Cerebellar nuclear complex (tissue), 1 donor: ENCODE measurements around the gene TINAG.

Experiments used
- DNase-seq, 2 experiments: peaks; one replicate each; lab custom pipeline; 2025; lab: John Stamatoyannopoulos, UW

The TINAG gene, protein sequence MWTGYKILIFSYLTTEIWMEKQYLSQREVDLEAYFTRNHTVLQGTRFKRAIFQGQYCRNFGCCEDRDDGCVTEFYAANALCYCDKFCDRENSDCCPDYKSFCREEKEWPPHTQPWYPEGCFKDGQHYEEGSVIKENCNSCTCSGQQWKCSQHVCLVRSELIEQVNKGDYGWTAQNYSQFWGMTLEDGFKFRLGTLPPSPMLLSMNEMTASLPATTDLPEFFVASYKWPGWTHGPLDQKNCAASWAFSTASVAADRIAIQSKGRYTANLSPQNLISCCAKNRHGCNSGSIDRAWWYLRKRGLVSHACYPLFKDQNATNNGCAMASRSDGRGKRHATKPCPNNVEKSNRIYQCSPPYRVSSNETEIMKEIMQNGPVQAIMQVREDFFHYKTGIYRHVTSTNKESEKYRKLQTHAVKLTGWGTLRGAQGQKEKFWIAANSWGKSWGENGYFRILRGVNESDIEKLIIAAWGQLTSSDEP

DNA sequence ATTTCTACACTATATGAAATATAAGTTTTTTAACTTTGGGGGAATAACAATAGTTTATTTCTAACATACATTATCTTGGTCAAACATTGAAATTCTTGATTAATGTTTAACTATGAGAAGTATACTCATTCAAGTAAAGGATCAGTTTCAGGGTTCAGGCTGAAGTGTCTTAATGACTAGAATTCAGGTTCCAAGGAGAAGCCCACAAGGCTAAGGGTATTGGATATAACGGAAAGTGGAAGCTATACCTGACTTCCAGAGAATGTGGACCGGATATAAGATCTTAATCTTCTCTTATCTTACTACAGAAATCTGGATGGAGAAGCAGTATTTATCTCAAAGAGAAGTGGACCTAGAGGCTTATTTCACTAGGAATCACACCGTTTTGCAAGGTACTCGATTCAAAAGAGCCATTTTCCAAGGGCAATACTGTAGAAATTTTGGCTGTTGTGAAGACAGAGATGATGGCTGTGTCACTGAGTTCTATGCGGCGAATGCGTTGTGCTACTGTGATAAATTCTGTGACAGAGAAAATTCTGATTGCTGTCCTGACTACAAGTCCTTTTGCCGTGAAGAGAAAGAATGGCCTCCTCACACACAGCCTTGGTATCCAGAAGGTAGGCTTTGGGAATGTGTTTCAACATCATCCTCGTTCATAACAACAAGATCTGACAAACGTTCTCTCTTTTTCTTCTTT is at the start of gene TINAG:
Gene TINAG, plus strand, starts transcription at position 153 of the 697 bp plus-strand sequence. Its CDS starts 110 bp downstream, at position 263.
- DNase-seq, result no peak

DNA sequence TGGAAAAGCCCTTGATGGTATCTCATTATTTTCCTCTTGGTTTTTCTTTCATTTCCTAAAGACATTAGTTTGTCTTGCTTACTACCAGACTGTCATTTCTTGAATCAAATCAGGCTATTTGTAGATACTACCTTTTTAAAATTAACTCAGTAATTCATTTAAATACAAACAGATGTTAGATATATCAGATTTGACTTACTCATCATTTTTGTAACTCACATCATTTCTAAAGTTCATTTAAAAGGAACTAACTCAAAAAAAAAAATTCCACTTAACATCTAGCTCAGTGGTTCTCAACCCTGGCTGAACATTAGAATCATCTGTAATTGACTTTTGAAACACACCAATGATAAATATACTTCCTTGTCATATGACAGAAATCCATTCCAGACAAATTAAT is 48.2 kb upstream of the TINAG start:
- DNase-seq, result no peak

DNA sequence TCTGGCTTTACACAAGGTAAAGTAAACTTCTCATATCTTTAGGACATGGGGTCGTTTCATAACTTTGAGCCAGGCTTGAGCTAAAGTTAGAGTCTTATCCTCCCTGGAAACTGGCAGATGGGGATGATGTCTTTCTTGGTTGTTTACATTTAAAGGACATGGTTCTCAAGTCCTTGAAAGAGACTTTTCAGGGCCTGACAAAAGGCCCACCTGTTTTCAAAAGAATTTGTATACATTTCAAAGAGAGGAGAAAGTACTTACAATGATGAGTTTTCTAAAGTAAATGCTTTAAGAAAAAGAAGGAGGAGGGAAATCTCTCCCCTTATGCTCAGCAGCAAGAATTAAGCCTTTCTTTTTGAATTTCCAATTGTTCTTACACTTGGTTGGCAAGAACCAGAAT is 45.7 kb upstream of the TINAG start:
- DNase-seq, result no peak

DNA sequence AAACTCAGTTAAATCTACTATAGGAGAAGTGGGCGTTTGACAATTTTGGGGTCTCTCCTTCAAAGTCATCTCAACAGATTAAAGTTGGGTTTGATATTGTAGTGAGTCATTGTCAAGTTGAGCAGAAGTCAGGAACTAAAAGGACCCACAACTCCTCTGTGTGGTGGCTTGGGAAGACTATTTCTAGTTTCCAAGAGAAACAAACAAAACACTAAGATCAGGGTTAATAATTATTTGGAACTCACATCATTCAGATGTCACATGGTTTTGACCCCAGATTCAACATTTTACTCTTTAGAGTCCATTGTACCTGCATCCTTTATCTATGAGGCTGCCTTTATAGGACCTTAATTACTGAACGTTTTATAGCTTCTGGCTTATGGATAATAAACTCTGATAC is 45.3 kb upstream of the TINAG start:
- DNase-seq, result no peak

DNA sequence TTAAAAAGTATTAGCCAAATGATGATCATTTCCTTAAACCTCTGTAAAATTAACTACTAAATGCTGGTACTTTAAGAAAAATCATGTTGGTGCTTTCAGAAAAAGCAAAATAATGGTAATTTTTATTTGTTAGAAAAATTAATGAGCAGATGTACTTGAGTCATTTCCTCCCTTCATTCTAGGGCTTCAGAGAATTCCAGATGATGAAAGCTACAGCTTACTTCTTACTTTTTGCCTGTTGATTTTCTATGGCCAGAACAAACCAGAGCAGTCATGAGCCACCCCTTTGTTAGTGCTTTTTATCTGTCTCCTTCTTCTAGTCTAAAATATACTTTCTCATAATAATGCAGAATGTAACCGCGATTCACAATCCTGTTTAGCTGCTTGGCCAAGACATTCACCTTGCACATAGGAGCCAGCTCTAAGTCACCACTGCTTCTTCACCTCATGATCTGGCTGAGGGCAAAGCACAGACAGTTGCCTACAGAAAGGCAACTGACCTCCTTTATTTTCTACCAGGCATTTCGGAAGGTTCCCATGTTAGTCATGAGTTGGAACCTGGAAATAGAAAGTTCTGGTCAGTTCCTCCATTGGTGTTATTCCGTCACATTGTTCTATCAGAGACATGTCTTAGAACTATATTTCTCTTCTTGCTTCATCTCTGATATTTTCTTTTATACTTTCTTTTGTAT is 43.5 kb upstream of the TINAG start:
- no peak for DNase-seq

DNA sequence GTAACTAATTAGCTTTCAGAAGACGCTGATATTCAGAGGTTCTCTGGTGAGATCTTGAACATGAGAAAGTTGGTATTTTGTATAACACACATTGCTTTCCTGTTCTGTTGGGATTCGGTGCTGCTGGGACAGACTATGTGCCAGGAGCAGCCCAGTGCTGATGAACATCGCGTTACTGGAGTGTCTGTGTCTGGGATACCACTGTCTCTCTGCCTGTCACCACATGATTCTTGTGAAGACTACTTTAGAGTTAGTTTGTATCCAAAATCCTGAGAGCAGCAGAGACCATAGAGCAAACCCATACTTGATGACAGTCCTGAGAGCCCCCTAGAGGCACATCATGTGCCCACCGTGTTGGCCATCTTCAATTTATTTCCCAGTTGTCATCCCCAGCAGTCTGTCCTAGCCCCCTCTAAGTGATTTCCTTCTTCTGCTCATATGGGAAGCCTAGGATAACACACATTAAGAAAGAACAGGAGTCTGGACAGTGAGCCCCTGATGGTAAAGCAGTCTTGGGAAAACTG is 41.8 kb upstream of the TINAG start:
- DNase-seq, result no peak

DNA sequence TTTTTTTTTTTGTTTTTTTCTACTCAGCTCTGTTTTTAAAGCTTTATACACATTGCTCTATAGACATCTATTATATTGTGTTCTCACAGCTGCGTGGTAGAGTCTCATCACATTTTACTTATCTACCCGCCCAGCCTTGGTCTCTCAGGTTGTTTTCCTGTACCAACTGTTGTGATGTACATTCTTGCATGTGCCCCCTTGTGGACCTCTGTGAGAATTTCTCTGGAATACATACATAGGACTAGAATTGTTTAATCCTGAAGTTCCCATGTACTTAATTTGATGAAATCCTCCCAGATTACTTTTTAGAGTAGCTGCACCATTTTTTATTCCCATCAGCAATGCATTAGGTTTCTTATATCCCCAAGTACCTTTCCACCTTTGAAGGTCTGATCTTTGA is 40.4 kb upstream of the TINAG start:
- DNase-seq, result no peak

DNA sequence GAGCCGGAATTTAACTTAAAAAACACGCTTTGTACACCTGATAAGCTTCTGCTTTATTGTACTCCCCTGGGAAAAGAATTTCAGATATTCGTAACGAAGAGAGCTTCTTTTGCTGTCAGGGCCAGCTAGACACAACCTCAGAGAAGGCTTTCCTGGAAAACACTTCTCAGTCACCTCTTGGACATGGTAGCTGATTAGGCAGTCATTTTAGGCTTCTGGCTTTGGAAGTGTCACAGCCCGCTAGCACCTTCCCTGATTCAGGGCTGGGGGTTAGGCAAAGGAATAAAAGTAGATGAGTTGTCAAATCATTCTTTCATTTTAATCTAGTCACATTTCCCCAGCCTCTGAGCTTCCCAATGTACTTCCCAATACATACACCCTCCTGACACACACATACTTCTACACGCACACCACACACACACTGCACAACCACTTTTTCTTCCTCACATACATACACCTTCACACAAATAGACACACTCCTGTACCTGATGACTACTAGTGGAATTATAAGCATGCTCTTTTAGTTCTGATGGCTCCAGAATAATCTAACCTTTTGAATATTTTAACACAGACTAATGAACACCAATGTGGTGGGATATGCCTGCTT is 34.9 kb upstream of the TINAG start:
- DNase-seq, result no peak

DNA sequence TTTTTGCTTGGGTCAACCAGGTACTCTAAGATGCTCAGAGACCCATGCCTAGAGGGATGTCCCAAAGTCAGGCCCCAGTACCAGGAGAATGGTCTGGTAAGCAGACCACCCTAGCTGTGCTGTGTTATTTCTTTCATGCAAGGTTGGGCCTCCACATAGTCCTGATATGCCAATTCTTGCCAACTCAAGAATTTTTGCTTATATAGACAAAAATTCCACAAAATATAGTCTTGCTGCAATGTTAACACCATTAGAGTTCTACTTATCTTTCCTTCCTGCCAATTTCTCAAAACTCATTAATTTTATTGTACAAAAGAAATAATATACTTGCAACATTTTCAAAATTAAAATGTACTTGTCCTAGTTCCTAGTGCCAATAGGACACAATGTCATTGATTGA is 33.9 kb upstream of the TINAG start:
- no peak for DNase-seq

DNA sequence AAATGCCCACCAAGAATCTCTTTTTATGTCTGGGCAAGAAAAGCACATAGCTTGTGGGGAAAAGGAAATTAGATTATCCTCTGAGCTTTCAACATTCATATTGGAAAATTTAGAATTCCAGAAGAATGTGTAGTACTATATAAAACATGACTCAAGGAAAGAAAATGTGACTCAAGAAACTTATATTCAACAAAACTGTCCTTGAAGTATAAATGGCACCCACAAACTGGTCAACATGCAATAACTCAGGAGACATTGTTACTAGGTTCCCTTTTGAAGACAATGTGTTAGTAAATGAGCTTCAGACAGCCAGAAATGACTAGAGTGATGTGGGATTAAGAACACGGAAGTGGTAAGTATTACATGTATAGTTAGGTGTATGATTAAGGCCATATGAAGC is 26.1 kb upstream of the TINAG start:
- DNase-seq, result no peak

DNA sequence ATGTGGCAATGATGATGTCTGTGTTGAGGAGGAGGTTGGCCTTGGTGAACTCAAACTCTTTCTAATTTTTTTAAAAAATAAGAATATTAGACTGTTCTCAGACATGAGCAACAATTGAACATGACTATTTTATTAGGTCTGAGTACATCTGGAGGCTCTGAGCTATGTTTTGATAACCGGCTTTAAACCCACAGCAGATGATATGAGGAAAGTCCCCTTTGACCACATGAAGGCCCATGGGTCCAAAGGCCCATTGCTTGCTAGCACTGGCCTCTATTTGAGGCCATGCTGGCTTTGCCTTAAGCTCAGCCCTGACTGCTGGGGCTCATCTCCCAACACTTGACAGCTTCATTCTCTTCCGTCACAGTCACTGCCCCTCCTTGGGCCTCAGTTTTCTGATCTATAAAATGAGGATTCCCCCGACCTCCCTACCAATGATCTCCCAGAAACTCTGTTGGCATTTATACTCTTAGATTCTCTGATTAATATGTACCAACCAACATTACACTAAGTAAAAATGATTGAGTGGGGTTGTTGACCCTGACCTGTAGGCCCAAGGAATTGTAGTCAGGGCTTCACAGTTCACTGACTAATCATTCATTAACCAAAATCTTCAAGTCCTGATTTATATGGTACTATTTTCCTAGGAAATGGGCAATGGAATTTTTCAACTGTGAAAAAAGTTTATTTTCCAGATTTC is 23.9 kb upstream of the TINAG start:
- no peak for DNase-seq

DNA sequence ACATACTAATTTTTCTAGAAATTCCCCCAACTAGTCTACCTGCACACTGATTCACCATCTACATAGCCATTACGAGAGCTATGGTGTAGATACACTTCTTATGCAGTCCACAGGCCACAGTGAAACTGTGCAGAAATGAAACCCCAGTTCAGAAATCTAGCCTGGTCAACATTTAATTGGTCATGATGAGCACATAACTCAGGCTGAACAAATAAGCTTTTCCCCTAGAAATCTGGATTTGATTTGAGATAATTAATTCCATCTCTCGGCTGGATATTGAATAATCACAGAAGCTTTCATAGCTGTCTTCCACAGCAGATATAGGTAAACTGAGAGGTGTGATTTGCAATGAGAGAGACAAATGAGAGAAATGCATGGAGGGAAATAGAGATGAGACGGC is 22.6 kb upstream of the TINAG start:
- DNase-seq, result no peak

DNA sequence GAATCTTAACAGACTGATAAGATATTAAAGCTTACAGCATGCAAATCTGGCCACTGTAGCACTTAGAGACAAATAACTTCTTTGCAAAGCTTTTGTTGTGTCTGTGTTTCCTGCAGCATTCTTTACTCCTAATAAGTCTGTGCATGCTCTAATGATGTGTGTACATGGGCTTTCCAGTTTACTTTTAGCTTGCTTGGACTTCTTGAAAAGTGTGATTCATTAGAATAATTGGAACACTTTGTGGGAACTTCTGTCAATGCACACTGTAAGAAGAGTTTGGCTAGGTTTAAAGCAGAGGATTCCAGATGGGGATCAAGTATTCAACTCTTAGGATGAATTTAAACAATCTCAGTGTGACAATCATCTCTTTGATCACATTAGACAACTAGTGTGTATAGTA is 22.1 kb upstream of the TINAG start:
- no peak for DNase-seq

DNA sequence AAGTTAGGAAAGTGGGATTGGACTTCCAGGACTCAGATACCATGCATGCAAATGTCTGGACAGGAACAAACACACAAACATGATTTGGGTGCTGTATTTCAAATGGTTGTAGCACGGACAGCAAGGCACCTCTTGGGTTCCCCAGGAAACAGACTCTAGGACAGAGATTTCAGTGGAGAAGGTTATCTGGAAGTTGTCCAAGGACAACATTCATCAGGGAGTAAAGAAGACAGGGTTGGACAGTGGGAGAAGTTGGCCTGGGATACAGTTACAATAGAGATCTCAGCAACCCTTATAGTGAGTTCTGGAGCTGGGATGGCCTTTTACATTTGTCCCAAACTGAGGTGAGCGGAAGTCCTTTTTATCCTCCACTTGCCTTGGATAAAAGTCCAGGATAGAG is 19.8 kb upstream of the TINAG start:
- no peak for DNase-seq

DNA sequence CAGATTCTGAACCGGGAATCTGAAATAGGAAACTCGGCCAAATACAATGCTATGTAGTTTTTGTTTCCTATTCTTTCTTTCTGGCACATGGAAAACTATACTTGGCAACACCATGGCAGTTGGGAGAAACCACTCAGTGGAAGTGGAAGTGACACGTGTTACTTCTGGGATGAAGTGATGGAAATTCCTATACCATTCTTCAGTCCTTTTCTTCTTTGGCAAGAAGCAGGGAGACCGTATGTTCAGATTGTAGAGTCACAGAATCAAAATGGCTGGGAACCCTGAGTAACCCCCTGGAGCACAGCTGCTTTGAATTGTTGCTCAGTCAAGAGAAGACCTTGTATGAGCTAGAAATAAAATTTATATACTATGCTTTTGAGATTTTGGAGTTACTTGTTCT is 18.8 kb upstream of the TINAG start:
- DNase-seq, result no peak

DNA sequence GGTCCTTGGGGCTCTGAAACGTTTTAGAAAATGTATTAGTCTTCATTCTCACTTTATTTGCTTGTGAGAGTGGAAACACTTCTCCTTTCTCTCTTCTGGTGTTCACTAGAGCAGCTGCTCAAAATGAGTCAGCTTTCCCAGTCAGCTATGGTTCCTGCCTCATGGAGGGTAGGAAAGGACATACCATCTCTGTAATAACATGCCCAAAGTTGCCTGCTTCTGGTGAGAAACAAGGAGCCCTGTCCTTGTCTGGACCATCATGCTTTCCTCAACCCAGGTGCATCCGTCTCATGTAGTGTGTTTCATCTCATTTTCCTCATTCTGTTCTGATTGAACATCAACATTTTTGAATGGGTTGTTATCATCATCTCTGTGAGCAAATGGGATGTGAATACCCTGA is 17.1 kb upstream of the TINAG start:
- DNase-seq, result no peak

DNA sequence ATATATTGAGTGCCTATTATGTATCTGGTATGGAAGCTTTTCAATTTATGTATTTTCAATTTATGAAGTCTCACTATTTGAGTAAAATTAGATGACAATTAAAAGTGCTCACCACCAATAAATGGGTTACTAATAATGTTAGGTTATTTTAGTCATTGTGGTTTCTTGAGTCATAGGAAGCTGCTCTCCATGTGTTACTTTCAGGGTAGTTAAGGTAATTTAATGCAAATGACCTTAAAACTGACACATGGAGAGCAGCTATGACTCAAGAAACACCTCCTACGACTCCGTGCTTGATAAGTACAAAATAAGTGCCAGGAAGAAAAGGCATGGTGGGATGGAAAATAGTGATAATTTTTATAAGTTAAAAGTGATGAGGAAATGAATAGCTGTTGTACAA is 16.5 kb upstream of the TINAG start:
- no peak for DNase-seq

DNA sequence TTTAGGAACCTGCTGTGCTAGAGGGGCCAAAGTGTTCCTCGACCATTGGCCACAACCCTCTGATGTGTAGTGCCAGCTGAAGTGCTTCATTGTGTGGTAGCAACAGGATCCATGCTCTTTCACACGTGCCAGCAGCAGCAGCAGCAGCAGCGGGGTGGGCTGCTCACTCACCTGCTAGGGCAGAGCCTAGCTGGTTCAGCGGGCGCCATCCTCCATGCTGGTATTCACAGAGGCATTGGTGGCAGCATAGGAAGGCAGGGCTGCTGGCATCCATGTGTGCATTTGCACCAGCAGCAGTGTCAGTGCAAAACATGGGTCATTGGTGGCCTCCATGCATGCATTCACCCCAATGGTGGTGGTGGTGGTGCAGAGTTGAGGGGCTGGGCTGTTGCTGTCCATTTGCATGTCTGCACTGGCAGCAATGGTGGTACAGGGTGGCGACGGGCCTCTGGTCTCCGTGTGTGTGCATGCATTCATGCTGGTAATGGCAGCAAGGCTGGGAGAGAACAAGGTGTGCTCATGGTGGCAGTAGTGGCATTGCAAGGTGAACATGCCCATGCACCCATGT is 13.2 kb upstream of the TINAG start:
- DNase-seq, result no peak

DNA sequence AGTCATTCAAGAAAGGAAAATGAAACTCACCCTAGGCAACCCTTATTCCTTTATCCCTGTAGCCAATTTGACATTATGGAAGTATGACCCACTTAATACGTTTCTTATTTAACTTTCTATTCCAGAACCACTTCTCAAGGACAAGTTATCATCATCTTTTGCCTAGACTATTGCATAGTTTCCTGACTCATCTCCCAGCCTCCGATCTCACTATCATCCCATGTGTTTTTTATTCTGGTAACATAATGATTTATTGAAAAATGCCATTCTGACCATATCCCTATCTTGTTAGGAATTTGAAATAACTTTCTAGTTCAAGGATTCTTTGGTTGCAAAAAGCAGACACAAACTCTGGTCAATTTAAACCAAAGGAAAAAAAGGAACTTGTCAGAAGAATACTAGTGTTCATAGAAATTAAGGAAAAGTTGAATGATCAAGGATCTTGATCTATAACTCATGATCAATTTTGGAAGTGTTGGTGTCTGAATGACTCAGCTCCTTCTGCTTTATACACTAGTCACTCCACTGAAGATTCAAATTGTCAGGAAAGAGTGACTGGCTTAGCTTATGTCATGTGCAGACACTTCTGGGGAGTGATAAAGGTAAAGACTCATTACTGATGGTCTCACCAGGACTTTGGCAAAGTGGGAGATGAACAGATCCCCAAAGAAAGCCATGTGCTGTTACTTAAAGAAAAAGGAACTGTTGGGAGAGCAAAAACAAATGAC is 8.5 kb upstream of the TINAG start:
- no peak for DNase-seq

DNA sequence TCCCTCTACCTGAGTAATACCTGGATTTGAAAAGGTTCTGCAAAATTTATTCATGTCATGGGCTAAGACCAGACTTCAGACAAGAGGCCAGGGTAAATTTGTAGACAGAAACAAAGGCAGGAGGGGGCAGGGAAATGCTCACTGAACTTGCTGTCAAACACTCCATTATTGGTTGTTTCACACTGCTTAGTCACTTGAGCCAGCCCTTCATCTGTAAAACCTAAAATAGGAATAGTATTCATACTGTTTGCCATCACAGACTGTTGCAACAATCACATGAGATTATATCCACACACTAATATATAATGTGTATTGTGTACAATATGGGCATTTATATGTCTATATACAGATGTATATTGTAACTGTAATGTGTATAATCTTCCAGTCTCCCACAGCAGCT is 6.5 kb upstream of the TINAG start:
- DNase-seq, result no peak
